ENCODE data around the gene PCDHB8.
"Not testable (repeated sequence)": the region's sequence is repeated elsewhere in the genome, so short reads cannot be mapped to it uniquely, and the experiment has no call there.

PCDHB8 gene

DNA sequence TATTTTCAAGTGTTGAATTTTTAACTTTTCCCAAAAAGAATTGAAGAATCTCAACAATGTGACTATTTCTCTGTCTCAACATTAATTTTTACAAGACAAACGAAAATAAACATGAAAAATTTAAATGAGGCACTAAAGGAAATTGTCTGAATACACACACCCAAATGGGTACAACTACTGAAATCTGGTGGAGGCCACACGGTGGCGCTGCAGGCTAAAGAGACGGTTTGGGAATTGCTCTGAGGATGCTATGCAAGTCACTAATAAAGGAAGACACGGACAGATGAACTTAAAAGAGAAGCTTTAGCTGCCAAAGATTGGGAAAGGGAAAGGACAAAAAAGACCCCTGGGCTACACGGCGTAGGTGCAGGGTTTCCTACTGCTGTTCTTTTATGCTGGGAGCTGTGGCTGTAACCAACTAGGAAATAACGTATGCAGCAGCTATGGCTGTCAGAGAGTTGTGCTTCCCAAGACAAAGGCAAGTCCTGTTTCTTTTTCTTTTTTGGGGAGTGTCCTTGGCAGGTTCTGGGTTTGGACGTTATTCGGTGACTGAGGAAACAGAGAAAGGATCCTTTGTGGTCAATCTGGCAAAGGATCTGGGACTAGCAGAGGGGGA is 14.6 kb downstream of the PCDHB8 start, which contains the start of gene PCDHB10:
TSS of gene PCDHB10 (plus strand) at position 244 of the 616 bp plus-strand sequence. CDS start at position 444, 200 bp downstream.
- no peak for TF ChIP-seq CSDC2 (CRISPR knock-in tag; IDR thresholded peaks at IDR 0.05)
- no peak for TF ChIP-seq TOX (CRISPR knock-in tag; IDR thresholded peaks at IDR 0.05; ENCODE audit: borderline replicate concordance)
- no peak for TF ChIP-seq TCF4 (CRISPR knock-in tag; IDR thresholded peaks at IDR 0.05; ENCODE audit: borderline replicate concordance)
- TF ChIP-seq ARNTL (CRISPR knock-in tag; IDR thresholded peaks at IDR 0.05; ENCODE audit: borderline replicate concordance, low read depth), result no peak
- no peak for TF ChIP-seq PPARA (CRISPR knock-in tag; IDR thresholded peaks at IDR 0.05; ENCODE audit: borderline replicate concordance)
- TF ChIP-seq ZC3H10 (CRISPR knock-in tag; IDR thresholded peaks at IDR 0.05), result no peak
- TF ChIP-seq, protein P1, sequence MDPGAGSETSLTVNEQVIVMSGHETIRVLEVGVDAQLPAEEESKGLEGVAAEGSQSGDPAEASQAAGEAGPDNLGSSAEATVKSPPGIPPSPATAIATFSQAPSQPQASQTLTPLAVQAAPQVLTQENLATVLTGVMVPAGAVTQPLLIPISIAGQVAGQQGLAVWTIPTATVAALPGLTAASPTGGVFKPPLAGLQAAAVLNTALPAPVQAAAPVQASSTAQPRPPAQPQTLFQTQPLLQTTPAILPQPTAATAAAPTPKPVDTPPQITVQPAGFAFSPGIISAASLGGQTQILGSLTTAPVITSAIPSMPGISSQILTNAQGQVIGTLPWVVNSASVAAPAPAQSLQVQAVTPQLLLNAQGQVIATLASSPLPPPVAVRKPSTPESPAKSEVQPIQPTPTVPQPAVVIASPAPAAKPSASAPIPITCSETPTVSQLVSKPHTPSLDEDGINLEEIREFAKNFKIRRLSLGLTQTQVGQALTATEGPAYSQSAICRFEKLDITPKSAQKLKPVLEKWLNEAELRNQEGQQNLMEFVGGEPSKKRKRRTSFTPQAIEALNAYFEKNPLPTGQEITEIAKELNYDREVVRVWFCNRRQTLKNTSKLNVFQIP (CRISPR knock-in tag; IDR thresholded peaks at IDR 0.05; ENCODE audit: borderline replicate concordance, low read depth), result no peak
- no peak for TF ChIP-seq GLIS3 (CRISPR knock-in tag; IDR thresholded peaks at IDR 0.05)
- TF ChIP-seq, protein P2, sequence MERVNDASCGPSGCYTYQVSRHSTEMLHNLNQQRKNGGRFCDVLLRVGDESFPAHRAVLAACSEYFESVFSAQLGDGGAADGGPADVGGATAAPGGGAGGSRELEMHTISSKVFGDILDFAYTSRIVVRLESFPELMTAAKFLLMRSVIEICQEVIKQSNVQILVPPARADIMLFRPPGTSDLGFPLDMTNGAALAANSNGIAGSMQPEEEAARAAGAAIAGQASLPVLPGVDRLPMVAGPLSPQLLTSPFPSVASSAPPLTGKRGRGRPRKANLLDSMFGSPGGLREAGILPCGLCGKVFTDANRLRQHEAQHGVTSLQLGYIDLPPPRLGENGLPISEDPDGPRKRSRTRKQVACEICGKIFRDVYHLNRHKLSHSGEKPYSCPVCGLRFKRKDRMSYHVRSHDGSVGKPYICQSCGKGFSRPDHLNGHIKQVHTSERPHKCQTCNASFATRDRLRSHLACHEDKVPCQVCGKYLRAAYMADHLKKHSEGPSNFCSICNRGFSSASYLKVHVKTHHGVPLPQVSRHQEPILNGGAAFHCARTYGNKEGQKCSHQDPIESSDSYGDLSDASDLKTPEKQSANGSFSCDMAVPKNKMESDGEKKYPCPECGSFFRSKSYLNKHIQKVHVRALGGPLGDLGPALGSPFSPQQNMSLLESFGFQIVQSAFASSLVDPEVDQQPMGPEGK (CRISPR knock-in tag; IDR thresholded peaks at IDR 0.05; ENCODE audit: borderline replicate concordance), result no peak
- no peak for TF ChIP-seq ZNF8 (CRISPR knock-in tag; IDR thresholded peaks at IDR 0.05)
- ATAC-seq, result peak; percentile 61; the same call in 1 of the 3 replicates

DNA sequence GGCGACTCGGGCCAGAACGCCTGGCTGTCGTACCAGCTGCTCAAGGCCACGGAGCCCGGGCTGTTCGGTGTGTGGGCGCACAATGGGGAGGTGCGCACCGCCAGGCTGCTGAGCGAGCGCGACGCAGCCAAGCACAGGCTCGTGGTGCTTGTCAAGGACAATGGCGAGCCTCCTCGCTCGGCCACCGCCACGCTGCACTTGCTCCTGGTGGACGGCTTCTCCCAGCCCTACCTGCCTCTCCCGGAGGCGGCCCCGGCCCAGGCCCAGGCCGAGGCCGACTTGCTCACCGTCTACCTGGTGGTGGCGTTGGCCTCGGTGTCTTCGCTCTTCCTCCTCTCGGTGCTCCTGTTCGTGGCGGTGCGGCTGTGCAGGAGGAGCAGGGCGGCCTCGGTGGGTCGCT is 16.7 kb downstream of the PCDHB8 start:
- not testable (repeated sequence) for ATAC-seq

DNA sequence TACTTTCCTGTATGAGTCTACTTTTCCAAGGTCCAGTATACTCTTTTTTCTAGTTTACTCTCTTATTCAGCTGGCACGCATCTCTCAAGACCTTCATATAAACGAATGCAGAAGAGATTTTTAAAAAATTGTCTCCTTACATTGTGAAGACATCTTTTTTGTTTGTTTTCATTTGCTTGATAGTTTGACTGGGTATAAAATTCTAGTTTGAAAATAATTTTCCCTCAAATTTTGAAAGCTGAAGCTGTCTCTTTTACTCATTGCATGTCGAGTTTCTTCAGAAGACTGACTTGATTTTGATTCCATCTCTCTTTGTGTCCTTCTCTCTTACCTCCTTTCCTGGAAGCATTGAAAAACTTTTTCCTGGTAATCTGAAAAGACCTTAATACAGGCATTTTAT is 18.8 kb downstream of the PCDHB8 start:
- no peak for ATAC-seq
- TF ChIP-seq, protein P3, sequence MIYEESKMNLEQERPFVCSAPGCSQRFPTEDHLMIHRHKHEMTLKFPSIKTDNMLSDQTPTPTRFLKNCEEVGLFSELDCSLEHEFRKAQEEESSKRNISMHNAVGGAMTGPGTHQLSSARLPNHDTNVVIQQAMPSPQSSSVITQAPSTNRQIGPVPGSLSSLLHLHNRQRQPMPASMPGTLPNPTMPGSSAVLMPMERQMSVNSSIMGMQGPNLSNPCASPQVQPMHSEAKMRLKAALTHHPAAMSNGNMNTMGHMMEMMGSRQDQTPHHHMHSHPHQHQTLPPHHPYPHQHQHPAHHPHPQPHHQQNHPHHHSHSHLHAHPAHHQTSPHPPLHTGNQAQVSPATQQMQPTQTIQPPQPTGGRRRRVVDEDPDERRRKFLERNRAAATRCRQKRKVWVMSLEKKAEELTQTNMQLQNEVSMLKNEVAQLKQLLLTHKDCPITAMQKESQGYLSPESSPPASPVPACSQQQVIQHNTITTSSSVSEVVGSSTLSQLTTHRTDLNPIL (CRISPR knock-in tag; IDR thresholded peaks at IDR 0.05; ENCODE audit: low read depth), result no peak
- TF ChIP-seq ZC3H10 (CRISPR knock-in tag; IDR thresholded peaks at IDR 0.05) (no peak), ISL1 (CRISPR knock-in tag; IDR thresholded peaks at IDR 0.05) (no peak), TOX (CRISPR knock-in tag; IDR thresholded peaks at IDR 0.05; ENCODE audit: borderline replicate concordance) (no peak), ZFP3 (CRISPR knock-in tag; IDR thresholded peaks at IDR 0.05) (no peak), ESRRG (CRISPR knock-in tag; IDR thresholded peaks at IDR 0.05) (no peak), RARB (CRISPR knock-in tag; IDR thresholded peaks at IDR 0.05) (no peak), SNAI2 (CRISPR knock-in tag; IDR thresholded peaks at IDR 0.05) (no peak), ZFP30 (CRISPR knock-in tag; IDR thresholded peaks at IDR 0.05) (no peak), OSR1 (CRISPR knock-in tag; IDR thresholded peaks at IDR 0.05) (no peak), ZNF70 (CRISPR knock-in tag; IDR thresholded peaks at IDR 0.05) (no peak), CSDC2 (CRISPR knock-in tag; IDR thresholded peaks at IDR 0.05) (no peak), TCF4 (CRISPR knock-in tag; IDR thresholded peaks at IDR 0.05; ENCODE audit: borderline replicate concordance) (no peak), ARNTL (CRISPR knock-in tag; IDR thresholded peaks at IDR 0.05; ENCODE audit: borderline replicate concordance, low read depth) (no peak)
- TF ChIP-seq, protein P1 (CRISPR knock-in tag; IDR thresholded peaks at IDR 0.05; ENCODE audit: borderline replicate concordance, low read depth), result no peak
- TF ChIP-seq, protein P4, sequence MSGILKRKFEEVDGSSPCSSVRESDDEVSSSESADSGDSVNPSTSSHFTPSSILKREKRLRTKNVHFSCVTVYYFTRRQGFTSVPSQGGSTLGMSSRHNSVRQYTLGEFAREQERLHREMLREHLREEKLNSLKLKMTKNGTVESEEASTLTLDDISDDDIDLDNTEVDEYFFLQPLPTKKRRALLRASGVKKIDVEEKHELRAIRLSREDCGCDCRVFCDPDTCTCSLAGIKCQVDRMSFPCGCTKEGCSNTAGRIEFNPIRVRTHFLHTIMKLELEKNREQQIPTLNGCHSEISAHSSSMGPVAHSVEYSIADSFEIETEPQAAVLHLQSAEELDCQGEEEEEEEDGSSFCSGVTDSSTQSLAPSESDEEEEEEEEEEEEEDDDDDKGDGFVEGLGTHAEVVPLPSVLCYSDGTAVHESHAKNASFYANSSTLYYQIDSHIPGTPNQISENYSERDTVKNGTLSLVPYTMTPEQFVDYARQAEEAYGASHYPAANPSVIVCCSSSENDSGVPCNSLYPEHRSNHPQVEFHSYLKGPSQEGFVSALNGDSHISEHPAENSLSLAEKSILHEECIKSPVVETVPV (CRISPR knock-in tag; IDR thresholded peaks at IDR 0.05), result no peak
- TF ChIP-seq, protein P5, sequence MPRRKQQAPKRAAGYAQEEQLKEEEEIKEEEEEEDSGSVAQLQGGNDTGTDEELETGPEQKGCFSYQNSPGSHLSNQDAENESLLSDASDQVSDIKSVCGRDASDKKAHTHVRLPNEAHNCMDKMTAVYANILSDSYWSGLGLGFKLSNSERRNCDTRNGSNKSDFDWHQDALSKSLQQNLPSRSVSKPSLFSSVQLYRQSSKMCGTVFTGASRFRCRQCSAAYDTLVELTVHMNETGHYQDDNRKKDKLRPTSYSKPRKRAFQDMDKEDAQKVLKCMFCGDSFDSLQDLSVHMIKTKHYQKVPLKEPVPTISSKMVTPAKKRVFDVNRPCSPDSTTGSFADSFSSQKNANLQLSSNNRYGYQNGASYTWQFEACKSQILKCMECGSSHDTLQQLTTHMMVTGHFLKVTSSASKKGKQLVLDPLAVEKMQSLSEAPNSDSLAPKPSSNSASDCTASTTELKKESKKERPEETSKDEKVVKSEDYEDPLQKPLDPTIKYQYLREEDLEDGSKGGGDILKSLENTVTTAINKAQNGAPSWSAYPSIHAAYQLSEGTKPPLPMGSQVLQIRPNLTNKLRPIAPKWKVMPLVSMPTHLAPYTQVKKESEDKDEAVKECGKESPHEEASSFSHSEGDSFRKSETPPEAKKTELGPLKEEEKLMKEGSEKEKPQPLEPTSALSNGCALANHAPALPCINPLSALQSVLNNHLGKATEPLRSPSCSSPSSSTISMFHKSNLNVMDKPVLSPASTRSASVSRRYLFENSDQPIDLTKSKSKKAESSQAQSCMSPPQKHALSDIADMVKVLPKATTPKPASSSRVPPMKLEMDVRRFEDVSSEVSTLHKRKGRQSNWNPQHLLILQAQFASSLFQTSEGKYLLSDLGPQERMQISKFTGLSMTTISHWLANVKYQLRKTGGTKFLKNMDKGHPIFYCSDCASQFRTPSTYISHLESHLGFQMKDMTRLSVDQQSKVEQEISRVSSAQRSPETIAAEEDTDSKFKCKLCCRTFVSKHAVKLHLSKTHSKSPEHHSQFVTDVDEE (CRISPR knock-in tag; IDR thresholded peaks at IDR 0.05), result no peak

Data from SK-N-SH treated with all-trans-retinoic acid at 6 μM for 48 hours (cell line).